Activated CD4-positive, alpha-beta T cell treated with anti-CD3 and anti-CD28 coated beads for 36 hours (primary cell): ENCODE data around the gene ZNG1A. TPM values are rescaled to one million over a fixed set of nuclear protein-coding genes. Genes with fewer than 3 reads are reported as not detected.
"Not testable (repeated sequence)": the region's sequence is repeated elsewhere in the genome, so short reads cannot be mapped to it uniquely, and the experiment has no call there.

ENCODE experiments used
- ATAC-seq: fragments of 200-7000 bp; cut with Tn5 transposase; one replicate; pipeline ENCODE4 v1.10.0; 2021; ENCODE audit warnings: mild to moderate bottlenecking, moderate library complexity
- CTCF ChIA-PET: fragments of 350-600 bp; sonication (Branson Sonifier 250); formaldehyde crosslinking; loops from one replicate; lab custom pipeline; 2021; ENCODE audit warnings: antibody characterized with exemption; lab: Charles Lee
- POLR2A ChIA-PET: fragments of 350-600 bp; sonication (Branson Sonifier 250); formaldehyde crosslinking; loops from one replicate; lab custom pipeline; 2021; ENCODE audit warnings: antibody characterized with exemption, inconsistent platforms; lab: Charles Lee
- DNase-seq: peaks from one replicate; pipeline ENCODE4 v3.0.0-alpha.2; 2020
- H3K27ac Mint-ChIP-seq: one replicate; pipeline ENCODE4 v1.8.0; 2021; ENCODE audit warnings: mixed read lengths
- H3K27me3 Mint-ChIP-seq: one replicate; pipeline ENCODE4 v1.8.0; 2021; ENCODE audit warnings: mixed read lengths
- H3K36me3 Mint-ChIP-seq: one replicate; pipeline ENCODE4 v1.8.0; 2021; ENCODE audit warnings: low read depth, mixed read lengths
- H3K4me1 Mint-ChIP-seq: one replicate; pipeline ENCODE4 v1.8.0; 2021; ENCODE audit warnings: mixed read lengths
- H3K4me3 Mint-ChIP-seq: one replicate; pipeline ENCODE4 v1.8.0; 2021; ENCODE audit warnings: mild to moderate bottlenecking, moderate library complexity, mixed read lengths
- H3K9me3 Mint-ChIP-seq: one replicate; pipeline ENCODE4 v1.8.0; 2021; ENCODE audit warnings: low read depth, mixed read lengths
- intact Hi-C, 2 experiments: fragments of 100-400 bp; cut with DNase I in 1 of 2; cut with micrococcal nuclease in 1 of 2; formaldehyde crosslinking; loops; one replicate each; pipeline versions ENCODE4 v1.14.2 to v1.15.1; 2022 to 2024; cut with DNase I, micrococcal nuclease
- total RNA-seq, 2 experiments: library from RNA; stranded (reverse); gene quantifications; one replicate each; pipeline ENCODE4 v1.2.3, GENCODE V29; 2021

ZNG1A gene
- total RNA-seq, 2 experiments from 2014 or later: 45.5 to 63.1 TPM

- H3K9me3 Mint-ChIP-seq, intact Hi-C loops, CTCF ChIA-PET, H3K36me3 Mint-ChIP-seq, POLR2A ChIA-PET: not testable (repeated sequence)
- ATAC-seq (peak; percentile 83), DNase-seq (peak; percentile 69)
- H3K27me3 Mint-ChIP-seq: peaks cover 41% of the 10 kb centered on the region
- H3K4me3 Mint-ChIP-seq: peak overlapping the region; percentile 71
- H3K27ac Mint-ChIP-seq: peak overlapping the region; percentile 25
- peaks cover 26% of the 10 kb centered on the region for H3K4me1 Mint-ChIP-seq
Measured at GRCh38 chr9:113468-114266, 65.2 kb downstream of the ZNG1A start.

DNA sequence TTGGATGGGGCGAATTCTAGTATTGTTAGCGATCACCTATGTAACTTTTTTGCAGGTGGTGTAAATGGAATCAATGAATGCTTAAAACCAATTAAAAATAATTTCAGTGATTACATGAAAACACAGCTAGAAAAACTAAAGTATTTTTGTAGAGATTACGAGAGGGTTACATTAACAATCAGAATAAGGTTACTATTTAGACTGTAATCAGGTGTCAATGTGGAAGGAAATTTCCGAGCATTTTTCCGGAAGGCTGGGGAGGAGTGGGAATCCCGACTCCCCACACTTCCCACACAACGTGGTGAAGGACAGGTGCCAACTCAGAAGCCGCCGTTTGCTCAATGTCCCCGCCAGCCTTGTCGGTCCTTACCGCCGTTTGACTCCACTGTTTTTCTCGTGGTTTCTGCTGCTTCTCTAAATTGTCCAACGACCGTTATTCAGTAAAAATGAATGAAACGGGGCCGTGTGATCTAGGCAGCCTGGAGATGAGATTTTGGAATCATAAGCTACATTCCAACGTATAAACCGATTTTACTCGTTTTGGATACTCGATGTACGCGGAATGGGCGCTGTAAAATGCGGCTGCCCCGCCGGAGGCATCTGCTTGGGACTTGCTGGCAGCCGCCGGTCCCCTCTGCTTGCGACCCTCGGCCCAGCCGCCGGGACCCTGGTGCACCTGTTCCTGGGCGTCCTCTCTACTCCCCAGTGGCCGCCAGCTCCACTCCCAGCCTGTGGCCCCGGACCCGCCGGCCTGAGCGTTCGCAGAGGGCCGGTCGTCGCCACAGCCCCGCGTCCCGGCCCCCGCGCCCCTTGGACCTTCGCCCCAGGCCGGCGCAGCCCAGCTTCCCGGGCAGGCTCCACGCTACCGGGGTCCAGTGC is 66.0 kb downstream of the ZNG1A start:
- ATAC-seq, H3K4me3 Mint-ChIP-seq, CTCF ChIA-PET, H3K9me3 Mint-ChIP-seq, H3K27ac Mint-ChIP-seq, intact Hi-C loops, POLR2A ChIA-PET, H3K36me3 Mint-ChIP-seq: not testable (repeated sequence)
- Mint-ChIP-seq H3K27me3 (peaks cover 38% of the 10 kb centered on the region), H3K4me1 (peaks cover 22% of the 10 kb centered on the region)
- peak; percentile 13 for DNase-seq

GRCh38 chr9:110672-111071 is 68.2 kb downstream of the ZNG1A start:
- peaks cover 12% of the 10 kb centered on the region for H3K4me1 Mint-ChIP-seq
- intact Hi-C loops, H3K27ac Mint-ChIP-seq, CTCF ChIA-PET, DNase-seq, ATAC-seq, H3K36me3 Mint-ChIP-seq, H3K9me3 Mint-ChIP-seq, POLR2A ChIA-PET, H3K4me3 Mint-ChIP-seq: not testable (repeated sequence)
- peaks cover 35% of the 10 kb centered on the region for H3K27me3 Mint-ChIP-seq

- H3K4me1 Mint-ChIP-seq, H3K27ac Mint-ChIP-seq, H3K36me3 Mint-ChIP-seq, DNase-seq, H3K9me3 Mint-ChIP-seq, intact Hi-C loops, H3K4me3 Mint-ChIP-seq, CTCF ChIA-PET, POLR2A ChIA-PET, ATAC-seq: not testable (repeated sequence)
- peaks cover 32% of the 10 kb centered on the region for H3K27me3 Mint-ChIP-seq
Measured at GRCh38 chr9:109540-109939, 69.3 kb downstream of the ZNG1A start.

GRCh38 chr9:108742-109495 is 69.9 kb downstream of the ZNG1A start:
- POLR2A ChIA-PET, DNase-seq, intact Hi-C loops, ATAC-seq, H3K36me3 Mint-ChIP-seq, H3K9me3 Mint-ChIP-seq, H3K4me1 Mint-ChIP-seq, H3K4me3 Mint-ChIP-seq, H3K27ac Mint-ChIP-seq, CTCF ChIA-PET: not testable (repeated sequence)
- peaks cover 29% of the 10 kb centered on the region for H3K27me3 Mint-ChIP-seq

GRCh38 chr9:105991-106390 is 72.9 kb downstream of the ZNG1A start:
- POLR2A ChIA-PET, H3K27ac Mint-ChIP-seq, H3K4me3 Mint-ChIP-seq, H3K9me3 Mint-ChIP-seq, H3K4me1 Mint-ChIP-seq, CTCF ChIA-PET, intact Hi-C loops, H3K36me3 Mint-ChIP-seq: not testable (repeated sequence)
- DNase-seq: peak; percentile 24
- peak; percentile 21 for ATAC-seq
- peaks cover 19% of the 10 kb centered on the region for H3K27me3 Mint-ChIP-seq

DNA sequence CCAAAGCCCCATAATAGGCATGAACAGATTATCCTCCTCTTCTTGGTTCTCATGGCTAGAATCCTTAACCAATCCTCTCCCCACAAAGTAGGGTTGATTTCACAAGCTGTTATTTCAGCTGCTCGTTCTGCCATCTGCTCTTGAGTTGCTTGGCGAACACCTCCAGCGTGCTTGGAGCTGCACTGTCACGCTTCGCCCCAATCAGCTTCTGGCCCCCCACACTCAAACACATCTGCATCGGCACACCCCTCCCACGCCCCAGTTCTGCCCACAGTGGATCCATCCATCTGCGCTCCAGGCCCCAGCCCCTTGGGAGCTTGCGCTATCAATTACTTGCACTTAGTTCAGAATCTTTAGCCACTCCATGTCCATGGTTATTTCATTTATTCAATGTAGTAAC is 78.4 kb downstream of the ZNG1A start:
- H3K4me3 Mint-ChIP-seq, POLR2A ChIA-PET, H3K27me3 Mint-ChIP-seq, CTCF ChIA-PET, H3K27ac Mint-ChIP-seq, H3K36me3 Mint-ChIP-seq, ATAC-seq, H3K9me3 Mint-ChIP-seq, DNase-seq, H3K4me1 Mint-ChIP-seq, intact Hi-C loops: not testable (repeated sequence)

- H3K4me1 Mint-ChIP-seq, DNase-seq, POLR2A ChIA-PET, H3K9me3 Mint-ChIP-seq, H3K36me3 Mint-ChIP-seq, H3K27me3 Mint-ChIP-seq, intact Hi-C loops, H3K4me3 Mint-ChIP-seq, ATAC-seq, CTCF ChIA-PET, H3K27ac Mint-ChIP-seq: not testable (repeated sequence)
Measured at GRCh38 chr9:99867-100266, 79.0 kb downstream of the ZNG1A start.

DNA sequence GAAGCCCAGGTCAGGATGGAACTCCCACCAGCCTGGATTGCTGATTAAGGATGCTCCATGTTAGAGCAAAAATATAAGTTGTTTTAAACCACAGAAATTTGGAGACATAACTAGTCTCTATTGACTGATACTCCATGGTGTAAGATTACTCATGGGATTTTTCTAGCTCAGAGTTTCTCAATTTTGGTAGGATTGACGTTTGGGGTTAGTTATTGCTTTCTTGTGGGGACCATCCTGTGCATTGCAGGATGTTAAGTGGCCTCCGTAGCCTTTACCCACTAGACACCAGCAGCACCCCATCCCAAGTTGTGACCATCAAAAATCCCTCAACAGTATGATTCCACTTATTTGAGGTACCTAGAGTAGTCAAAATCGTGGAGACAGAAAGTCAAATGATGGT is 80.1 kb downstream of the ZNG1A start:
- CTCF ChIA-PET, H3K36me3 Mint-ChIP-seq, DNase-seq, POLR2A ChIA-PET, H3K27me3 Mint-ChIP-seq, H3K9me3 Mint-ChIP-seq, H3K27ac Mint-ChIP-seq, H3K4me3 Mint-ChIP-seq, H3K4me1 Mint-ChIP-seq, intact Hi-C loops: not testable (repeated sequence)
- ATAC-seq: peak; percentile 57

GRCh38 chr9:94992-95391 is 83.9 kb downstream of the ZNG1A start:
- H3K4me1 Mint-ChIP-seq, DNase-seq, intact Hi-C loops, H3K27ac Mint-ChIP-seq, H3K27me3 Mint-ChIP-seq, H3K4me3 Mint-ChIP-seq, H3K36me3 Mint-ChIP-seq, CTCF ChIA-PET, H3K9me3 Mint-ChIP-seq, POLR2A ChIA-PET: not testable (repeated sequence)
- ATAC-seq: peak; percentile 63

DNA sequence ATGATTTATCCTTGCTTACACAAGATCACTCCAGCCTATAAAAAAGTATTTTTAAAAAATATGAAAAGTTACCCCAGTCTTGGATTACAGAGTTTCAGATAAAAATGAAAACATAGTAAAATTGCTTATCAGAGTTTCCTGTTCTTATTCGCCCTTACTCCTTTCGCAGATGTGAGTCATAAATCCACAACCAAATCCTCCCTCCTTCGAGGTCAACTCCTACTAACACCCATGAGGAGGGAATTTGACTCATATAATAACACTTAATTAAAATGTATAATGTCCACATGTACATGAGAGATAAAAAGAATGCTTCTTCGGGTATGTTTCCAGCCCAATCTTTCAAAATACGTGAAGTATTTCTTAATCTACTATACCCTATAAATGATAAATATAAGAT is 84.5 kb downstream of the ZNG1A start:
- H3K4me1 Mint-ChIP-seq, H3K4me3 Mint-ChIP-seq: not testable (repeated sequence)

More for the DNA sequence above, 84.5 kb downstream of the ZNG1A start:
- CTCF ChIA-PET, H3K36me3 Mint-ChIP-seq, ATAC-seq, intact Hi-C loops, DNase-seq, H3K27me3 Mint-ChIP-seq, H3K27ac Mint-ChIP-seq, H3K9me3 Mint-ChIP-seq, POLR2A ChIA-PET: not testable (repeated sequence)
